Nephron (organoid): Measurements from ENCODE around the gene RBP2.

Experiments
- H3K27ac Mint-ChIP-seq, 3 experiments: 2 replicates each; pipeline ENCODE4 v1.8.0; 2020; ENCODE audit warnings: mixed read lengths in 3 of 3, mild to moderate bottlenecking in 2 of 3, moderate library complexity in 1 of 3
- H3K27me3 Mint-ChIP-seq: 2 replicates; pipeline ENCODE4 v1.8.0; 2021; ENCODE audit warnings: low read depth, mild to moderate bottlenecking, moderate library complexity, mixed read lengths
- H3K36me3 Mint-ChIP-seq: 2 replicates; pipeline ENCODE4 v1.8.0; 2020; ENCODE audit warnings: low read depth, mixed read lengths
- H3K4me1 Mint-ChIP-seq: 2 replicates; pipeline ENCODE4 v1.8.0; 2020; ENCODE audit warnings: mixed read lengths
- H3K4me3 Mint-ChIP-seq, 3 experiments: 2 replicates each; pipeline ENCODE4 v1.8.0; 2020; ENCODE audit warnings: mild to moderate bottlenecking in 3 of 3, mixed read lengths in 3 of 3, moderate library complexity in 2 of 3
- H3K9me3 Mint-ChIP-seq: 2 replicates; pipeline ENCODE4 v1.8.0; 2020; ENCODE audit warnings: mixed read lengths
- TF ChIP-seq, protein P1 (sequence below), 3 experiments: fragments of 200-600 bp; sonication (generic); IDR thresholded peaks; one replicate each; pipeline ENCODE4 v1.5.0; 2021; ENCODE audit warnings: antibody characterized with exemption in 3 of 3; ENCODE audit not compliant: unreplicated experiment in 3 of 3

RBP2 gene

GRCh38 chr3:139449566-139449965 lies 26.8 kb downstream of the RBP2 start:
- Mint-ChIP-seq H3K4me3 (no peak overlapping the region), H3K27me3 (no peaks in the 10 kb centered on the region), H3K36me3 (no peaks in the 10 kb centered on the region), H3K4me1 (no peaks in the 10 kb centered on the region), H3K9me3 (no peaks in the 10 kb centered on the region), H3K27ac (no peak overlapping the region)
- TF ChIP-seq, protein P1, sequence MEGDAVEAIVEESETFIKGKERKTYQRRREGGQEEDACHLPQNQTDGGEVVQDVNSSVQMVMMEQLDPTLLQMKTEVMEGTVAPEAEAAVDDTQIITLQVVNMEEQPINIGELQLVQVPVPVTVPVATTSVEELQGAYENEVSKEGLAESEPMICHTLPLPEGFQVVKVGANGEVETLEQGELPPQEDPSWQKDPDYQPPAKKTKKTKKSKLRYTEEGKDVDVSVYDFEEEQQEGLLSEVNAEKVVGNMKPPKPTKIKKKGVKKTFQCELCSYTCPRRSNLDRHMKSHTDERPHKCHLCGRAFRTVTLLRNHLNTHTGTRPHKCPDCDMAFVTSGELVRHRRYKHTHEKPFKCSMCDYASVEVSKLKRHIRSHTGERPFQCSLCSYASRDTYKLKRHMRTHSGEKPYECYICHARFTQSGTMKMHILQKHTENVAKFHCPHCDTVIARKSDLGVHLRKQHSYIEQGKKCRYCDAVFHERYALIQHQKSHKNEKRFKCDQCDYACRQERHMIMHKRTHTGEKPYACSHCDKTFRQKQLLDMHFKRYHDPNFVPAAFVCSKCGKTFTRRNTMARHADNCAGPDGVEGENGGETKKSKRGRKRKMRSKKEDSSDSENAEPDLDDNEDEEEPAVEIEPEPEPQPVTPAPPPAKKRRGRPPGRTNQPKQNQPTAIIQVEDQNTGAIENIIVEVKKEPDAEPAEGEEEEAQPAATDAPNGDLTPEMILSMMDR (IDR thresholded peaks at IDR 0.05; ENCODE audit: unreplicated experiment in 3 of 3) = no peak

GRCh38 chr3:139448104-139448503 lies 28.2 kb downstream of the RBP2 start:
- H3K9me3 Mint-ChIP-seq = no peaks in the 10 kb centered on the region
- H3K4me1 Mint-ChIP-seq = no peaks in the 10 kb centered on the region
- no peak overlapping the region for H3K4me3 Mint-ChIP-seq
- no peak overlapping the region for H3K27ac Mint-ChIP-seq
- no peaks in the 10 kb centered on the region for H3K36me3 Mint-ChIP-seq
- H3K27me3 Mint-ChIP-seq = no peaks in the 10 kb centered on the region
- TF ChIP-seq, protein P1 (IDR thresholded peaks at IDR 0.05; ENCODE audit: unreplicated experiment in 3 of 3) = no peak

DNA sequence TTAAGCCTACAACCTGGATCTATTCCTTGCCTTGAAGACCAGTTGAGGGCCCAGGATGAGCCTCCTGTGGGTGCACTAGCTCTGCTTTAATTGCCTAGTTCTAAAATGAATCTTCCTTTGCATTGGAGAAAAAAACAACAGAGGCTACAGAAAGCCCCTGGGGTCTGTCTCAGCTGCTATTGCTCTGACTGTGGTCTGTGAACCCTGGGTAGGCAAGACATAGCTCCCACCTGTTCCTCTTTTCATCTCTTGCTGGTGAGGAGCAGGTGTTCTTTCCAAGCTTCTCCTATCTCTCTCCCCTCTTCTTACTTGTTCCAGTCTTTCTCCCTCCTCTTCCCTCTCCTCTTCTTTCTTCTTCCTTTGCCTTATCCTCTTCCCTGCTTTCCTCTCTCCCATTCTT lies 28.8 kb downstream of the RBP2 start:
- TF ChIP-seq, protein P1 (IDR thresholded peaks at IDR 0.05; ENCODE audit: unreplicated experiment in 3 of 3) = no peak
- H3K27me3 Mint-ChIP-seq = no peaks in the 10 kb centered on the region
- H3K36me3 Mint-ChIP-seq = no peaks in the 10 kb centered on the region
- H3K27ac Mint-ChIP-seq = no peak overlapping the region
- H3K4me1 Mint-ChIP-seq = no peaks in the 10 kb centered on the region
- H3K9me3 Mint-ChIP-seq = no peaks in the 10 kb centered on the region
- no peak overlapping the region for H3K4me3 Mint-ChIP-seq

DNA sequence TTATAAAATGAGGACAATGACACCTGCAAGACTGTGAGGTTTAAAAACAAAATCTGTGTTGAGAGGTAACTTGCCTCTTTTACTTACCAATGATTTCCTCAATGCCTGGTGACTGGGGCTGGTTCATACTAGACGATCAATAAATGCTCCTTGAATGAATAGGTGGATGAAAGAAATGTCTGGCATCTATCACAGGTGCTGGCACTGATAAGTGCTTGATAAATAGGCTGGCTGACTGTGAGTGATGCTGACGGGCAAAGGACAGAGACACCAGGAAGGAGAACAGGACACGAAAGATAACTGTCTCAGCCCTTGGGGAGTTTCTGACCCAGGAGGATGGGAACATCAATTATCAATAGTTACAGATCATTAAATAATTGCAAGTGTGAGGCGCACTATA lies 31.9 kb downstream of the RBP2 start:
- no peaks in the 10 kb centered on the region for H3K27me3 Mint-ChIP-seq
- TF ChIP-seq, protein P1 (IDR thresholded peaks at IDR 0.05; ENCODE audit: unreplicated experiment in 3 of 3) = no peak
- no peaks in the 10 kb centered on the region for H3K9me3 Mint-ChIP-seq
- no peaks in the 10 kb centered on the region for H3K36me3 Mint-ChIP-seq
- H3K4me3 Mint-ChIP-seq = no peak overlapping the region
- H3K4me1 Mint-ChIP-seq = peaks cover 8% of the 10 kb centered on the region
- no peak overlapping the region for H3K27ac Mint-ChIP-seq

GRCh38 chr3:139443186-139443585 lies 33.1 kb downstream of the RBP2 start:
- Mint-ChIP-seq H3K27me3 (no peaks in the 10 kb centered on the region), H3K4me1 (peaks cover 8% of the 10 kb centered on the region), H3K27ac (no peak overlapping the region), H3K9me3 (no peaks in the 10 kb centered on the region), H3K4me3 (no peak overlapping the region), H3K36me3 (no peaks in the 10 kb centered on the region)
- TF ChIP-seq, protein P1 (IDR thresholded peaks at IDR 0.05; ENCODE audit: unreplicated experiment in 3 of 3) = no peak

DNA sequence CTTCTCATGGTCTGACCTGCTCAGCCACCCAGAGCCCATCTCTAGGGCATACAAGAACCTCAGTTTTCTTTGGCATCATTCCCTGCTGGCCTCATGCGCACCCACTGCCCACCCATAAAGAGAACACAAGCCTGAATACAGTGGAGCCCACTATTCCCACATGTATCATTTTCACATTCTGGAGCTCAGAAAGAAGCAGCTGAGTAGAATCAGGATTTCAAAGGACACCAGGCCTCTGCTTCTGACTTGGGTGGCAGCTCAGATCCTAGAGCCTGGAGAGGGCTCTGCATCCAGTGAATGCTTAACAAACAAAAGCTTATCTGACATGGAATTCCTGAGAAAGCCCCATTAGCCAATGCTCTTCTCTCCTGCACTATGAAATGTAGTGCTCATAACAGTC lies 34.7 kb downstream of the RBP2 start:
- Mint-ChIP-seq H3K27ac (no peak overlapping the region), H3K9me3 (no peaks in the 10 kb centered on the region), H3K27me3 (no peaks in the 10 kb centered on the region), H3K4me3 (no peak overlapping the region), H3K4me1 (peaks cover 8% of the 10 kb centered on the region), H3K36me3 (peaks cover 6% of the 10 kb centered on the region)
- TF ChIP-seq, protein P1 (IDR thresholded peaks at IDR 0.05; ENCODE audit: unreplicated experiment in 3 of 3) = no peak
